ENCODE data around the gene CRYGC. TPM values are rescaled to one million over a fixed set of nuclear protein-coding genes. Genes with fewer than 3 reads are reported as not detected.

The CRYGC gene
- total and polyA plus RNA-seq, 2 of the 13 experiments (the other 11 are each of a cell fraction or from before 2014, with no cell fraction given): 0.20 to 0.27 TPM

GRCh38 chr2:208175069-208175839 is 45.6 kb upstream of the CRYGC start (continued):
- TF ChIP-seq NR3C1 (CRISPR knock-in tag; IDR thresholded peaks at IDR 0.05): no peak
- no peak for TF ChIP-seq BRD4 (CRISPR knock-in tag; IDR thresholded peaks at IDR 0.05)
- TF ChIP-seq, protein P1, sequence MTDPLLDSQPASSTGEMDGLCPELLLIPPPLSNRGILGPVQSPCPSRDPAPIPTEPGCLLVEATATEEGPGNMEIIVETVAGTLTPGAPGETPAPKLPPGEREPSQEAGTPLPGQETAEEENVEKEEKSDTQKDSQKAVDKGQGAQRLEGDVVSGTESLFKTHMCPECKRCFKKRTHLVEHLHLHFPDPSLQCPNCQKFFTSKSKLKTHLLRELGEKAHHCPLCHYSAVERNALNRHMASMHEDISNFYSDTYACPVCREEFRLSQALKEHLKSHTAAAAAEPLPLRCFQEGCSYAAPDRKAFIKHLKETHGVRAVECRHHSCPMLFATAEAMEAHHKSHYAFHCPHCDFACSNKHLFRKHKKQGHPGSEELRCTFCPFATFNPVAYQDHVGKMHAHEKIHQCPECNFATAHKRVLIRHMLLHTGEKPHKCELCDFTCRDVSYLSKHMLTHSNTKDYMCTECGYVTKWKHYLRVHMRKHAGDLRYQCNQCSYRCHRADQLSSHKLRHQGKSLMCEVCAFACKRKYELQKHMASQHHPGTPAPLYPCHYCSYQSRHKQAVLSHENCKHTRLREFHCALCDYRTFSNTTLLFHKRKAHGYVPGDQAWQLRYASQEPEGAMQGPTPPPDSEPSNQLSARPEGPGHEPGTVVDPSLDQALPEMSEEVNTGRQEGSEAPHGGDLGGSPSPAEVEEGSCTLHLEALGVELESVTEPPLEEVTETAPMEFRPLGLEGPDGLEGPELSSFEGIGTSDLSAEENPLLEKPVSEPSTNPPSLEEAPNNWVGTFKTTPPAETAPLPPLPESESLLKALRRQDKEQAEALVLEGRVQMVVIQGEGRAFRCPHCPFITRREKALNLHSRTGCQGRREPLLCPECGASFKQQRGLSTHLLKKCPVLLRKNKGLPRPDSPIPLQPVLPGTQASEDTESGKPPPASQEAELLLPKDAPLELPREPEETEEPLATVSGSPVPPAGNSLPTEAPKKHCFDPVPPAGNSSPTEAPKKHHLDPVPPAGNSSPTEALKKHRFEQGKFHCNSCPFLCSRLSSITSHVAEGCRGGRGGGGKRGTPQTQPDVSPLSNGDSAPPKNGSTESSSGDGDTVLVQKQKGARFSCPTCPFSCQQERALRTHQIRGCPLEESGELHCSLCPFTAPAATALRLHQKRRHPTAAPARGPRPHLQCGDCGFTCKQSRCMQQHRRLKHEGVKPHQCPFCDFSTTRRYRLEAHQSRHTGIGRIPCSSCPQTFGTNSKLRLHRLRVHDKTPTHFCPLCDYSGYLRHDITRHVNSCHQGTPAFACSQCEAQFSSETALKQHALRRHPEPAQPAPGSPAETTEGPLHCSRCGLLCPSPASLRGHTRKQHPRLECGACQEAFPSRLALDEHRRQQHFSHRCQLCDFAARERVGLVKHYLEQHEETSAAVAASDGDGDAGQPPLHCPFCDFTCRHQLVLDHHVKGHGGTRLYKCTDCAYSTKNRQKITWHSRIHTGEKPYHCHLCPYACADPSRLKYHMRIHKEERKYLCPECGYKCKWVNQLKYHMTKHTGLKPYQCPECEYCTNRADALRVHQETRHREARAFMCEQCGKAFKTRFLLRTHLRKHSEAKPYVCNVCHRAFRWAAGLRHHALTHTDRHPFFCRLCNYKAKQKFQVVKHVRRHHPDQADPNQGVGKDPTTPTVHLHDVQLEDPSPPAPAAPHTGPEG (CRISPR knock-in tag; IDR thresholded peaks at IDR 0.05): 0 out of 2 replicates have a peak, but pooled peaks have one; percentile 43
- TF ChIP-seq HNRNPUL1 (IDR thresholded peaks at IDR 0.05; ENCODE audit: low read depth, low read length): no peak
- TF ChIP-seq ZFP82 (CRISPR knock-in tag; IDR thresholded peaks at IDR 0.05; ENCODE audit: borderline replicate concordance): no peak
- TF ChIP-seq ZNF24 (IDR thresholded peaks at IDR 0.05): peak; percentile 34; the same call in 1 of the 2 replicates
- TF ChIP-seq SUZ12 (IDR thresholded peaks at IDR 0.05; ENCODE audit: low read depth, low read length): no peak
- no peak for TF ChIP-seq TEF (CRISPR knock-in tag; IDR thresholded peaks at IDR 0.05)
- no peak for TF ChIP-seq BHLHE40 (IDR thresholded peaks at IDR 0.05; ENCODE audit: low read length)
- TF ChIP-seq YY1 (IDR thresholded peaks at IDR 0.05; ENCODE audit: insufficient read depth, insufficient replicate concordance, low read depth, low read length): no peak
- no peak for TF ChIP-seq HMGA1 (CRISPR knock-in tag; conservative IDR thresholded peaks at IDR 0.05)
- TF ChIP-seq SALL1 (CRISPR knock-in tag; IDR thresholded peaks at IDR 0.05): peak; percentile 60
- no peak for TF ChIP-seq JARID2 (CRISPR knock-in tag; IDR thresholded peaks at IDR 0.05; ENCODE audit: insufficient replicate concordance)
- peak; percentile 42; the same call in 1 of the 2 replicates for TF ChIP-seq SOX5 (CRISPR knock-in tag; IDR thresholded peaks at IDR 0.05; ENCODE audit: borderline replicate concordance)
- no peak for TF ChIP-seq ZNF782 (CRISPR knock-in tag; IDR thresholded peaks at IDR 0.05; ENCODE audit: borderline replicate concordance)
- no peak for TF ChIP-seq MAFG (CRISPR knock-in tag; IDR thresholded peaks at IDR 0.05)
- TF ChIP-seq TBX3 (IDR thresholded peaks at IDR 0.05; ENCODE audit: borderline replicate concordance): no peak
- TF ChIP-seq, protein P2, sequence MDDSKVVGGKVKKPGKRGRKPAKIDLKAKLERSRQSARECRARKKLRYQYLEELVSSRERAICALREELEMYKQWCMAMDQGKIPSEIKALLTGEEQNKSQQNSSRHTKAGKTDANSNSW (CRISPR knock-in tag; IDR thresholded peaks at IDR 0.05; ENCODE audit: borderline replicate concordance): no peak
- no peak for TF ChIP-seq POLR2AphosphoS5 (IDR thresholded peaks at IDR 0.05; ENCODE audit: low read depth, low read length)
- TF ChIP-seq ZMYM2 (CRISPR knock-in tag; IDR thresholded peaks at IDR 0.05): no peak
- TF ChIP-seq MTF2 (CRISPR knock-in tag; IDR thresholded peaks at IDR 0.05; ENCODE audit: borderline replicate concordance): no peak
- TF ChIP-seq ZNF788 (CRISPR knock-in tag; IDR thresholded peaks at IDR 0.05; ENCODE audit: borderline replicate concordance): no peak
- no peak for TF ChIP-seq ARNTL (CRISPR knock-in tag; IDR thresholded peaks at IDR 0.05)
- TF ChIP-seq IRF9 (CRISPR knock-in tag; IDR thresholded peaks at IDR 0.05; ENCODE audit: borderline replicate concordance): 0 out of 2 replicates have a peak, but pooled peaks have one; percentile 26

All from HepG2 (cell line).